Endothelial cell of umbilical vein (primary cell): ENCODE results near the gene CNTN1. TPM values are rescaled to one million over a fixed set of nuclear protein-coding genes. Genes with fewer than 3 reads are reported as not detected.

Source experiments
- BruUV-seq: library from RNA; stranded (reverse); fragments of 400-500 nt; replicated peaks from 2 replicates; lab custom pipeline; 2021; lab: Mats Ljungman, UMichigan
- CTCF ChIA-PET: fragments of 300-600, 350-600 bp; sonication (Branson Sonifier 250); formaldehyde crosslinking; loops from one replicate; lab custom pipeline; 2021; ENCODE audit warnings: antibody characterized with exemption, inconsistent platforms; lab: Charles Lee
- POLR2A ChIA-PET: fragments of 300-600, 350-600 bp; sonication (Branson Sonifier 250); formaldehyde crosslinking; loops from one replicate; lab custom pipeline; 2021; ENCODE audit warnings: antibody characterized with exemption, inconsistent platforms; lab: Charles Lee
- DNase-seq: peaks from one replicate; pipeline ENCODE4 v3.0.0-alpha.2; 2011; ENCODE audit warnings: low read depth, low spot score
- FAIRE-seq: peaks from 2 replicates; lab custom pipeline; 2011; peaks lifted over from hg19 to GRCh38; lab: Jason Lieb, UNC
- H2AFZ ChIP-seq: 2 replicates; pipeline ENCODE4 v1.6.0; 2012; ENCODE audit warnings: low read depth, low read length, control low read depth, inconsistent platforms
- H3K27ac ChIP-seq: 2 replicates; pipeline ENCODE4 v1.5.1; 2011; ENCODE audit warnings: low read depth, mild to moderate bottlenecking, control low read depth, low read length, moderate library complexity; ENCODE audit not compliant: insufficient read depth
- H3K27me3 ChIP-seq, 2 experiments: 2 replicates each; pipeline versions ENCODE4 v1.6.0 to v1.6.1; 2011; ENCODE audit warnings: low read length in 2 of 2, mixed read lengths in 1 of 2; ENCODE audit not compliant: control insufficient read depth in 2 of 2, insufficient read depth in 2 of 2
- H3K36me3 ChIP-seq, 2 experiments: 2 replicates in 1 of 2; 3 replicates in 1 of 2; pipeline ENCODE4 v1.5.1; 2011; ENCODE audit warnings: low read length in 2 of 2, mild to moderate bottlenecking in 1 of 2, moderate library complexity in 1 of 2; ENCODE audit not compliant: control insufficient read depth in 2 of 2, insufficient read depth in 2 of 2; ENCODE audit errors: extremely low read depth in 1 of 2
- H3K4me1 ChIP-seq: 3 replicates; pipeline ENCODE4 v1.5.1; 2011; ENCODE audit warnings: mild to moderate bottlenecking, low read length; ENCODE audit not compliant: control insufficient read depth, insufficient read depth; ENCODE audit errors: extremely low read depth
- H3K4me2 ChIP-seq: 2 replicates; pipeline ENCODE4 v1.6.1; 2011; ENCODE audit warnings: low read length, control low read depth, mixed read lengths; ENCODE audit not compliant: insufficient read depth
- H3K4me3 ChIP-seq, 3 experiments: fragments of 200-600 bp in 1 of 3; sonication (generic), shearing (Covaris generic) in 1 of 3; replicated peaks in 1 of 3; 2 replicates each; pipeline ENCODE4 v1.5.1; 2011 to 2016; ENCODE audit warnings: control low read depth in 3 of 3, low read length in 3 of 3, mild to moderate bottlenecking in 2 of 3, inconsistent platforms in 1 of 3, low read depth in 1 of 3, moderate library complexity in 1 of 3; ENCODE audit not compliant: insufficient read depth in 1 of 3
- H3K79me2 ChIP-seq: 2 replicates; pipeline ENCODE4 v1.6.0; 2012; ENCODE audit warnings: low read length, inconsistent platforms; ENCODE audit not compliant: control insufficient read depth, insufficient read depth
- H3K9ac ChIP-seq: replicated peaks from 2 replicates; pipeline ENCODE3; 2011; ENCODE audit warnings: low read length, control low read depth; ENCODE audit not compliant: insufficient read depth; ENCODE audit errors: extremely low read depth
- H3K9me1 ChIP-seq: replicated peaks from 3 replicates; pipeline ENCODE4 v1.6.0; 2011; ENCODE audit warnings: mild to moderate bottlenecking, low read length; ENCODE audit not compliant: control insufficient read depth, insufficient read depth; ENCODE audit errors: extremely low read depth
- H3K9me3 ChIP-seq: replicated peaks from 2 replicates; pipeline ENCODE4 v1.5.1; 2012; ENCODE audit warnings: low read length, inconsistent platforms; ENCODE audit not compliant: control insufficient read depth, insufficient read depth
- H4K20me1 ChIP-seq: replicated peaks from 2 replicates; pipeline ENCODE3; 2011; ENCODE audit warnings: mild to moderate bottlenecking, low read length; ENCODE audit not compliant: control insufficient read depth, insufficient read depth; ENCODE audit errors: extremely low read depth
- EZH2 ChIP-seq: IDR thresholded peaks from 2 replicates; pipeline ENCODE4 v1.6.1; 2012; ENCODE audit warnings: borderline replicate concordance, low read depth, mild to moderate bottlenecking, moderate library complexity, low read length, inconsistent platforms; ENCODE audit not compliant: severe bottlenecking
- FOS ChIP-seq: IDR thresholded peaks from 2 replicates; pipeline ENCODE4 v1.6.1; 2011; ENCODE audit warnings: mild to moderate bottlenecking, low read length, moderate library complexity, borderline replicate concordance; ENCODE audit not compliant: insufficient read depth
- GATA2 ChIP-seq: IDR thresholded peaks from 2 replicates; pipeline ENCODE4 v1.7.0; 2011; ENCODE audit warnings: low read depth, mild to moderate bottlenecking, moderate library complexity, mixed read lengths, low read length; ENCODE audit not compliant: insufficient read length, insufficient read depth
- MYC ChIP-seq: IDR thresholded peaks from one replicate; pipeline ENCODE4 v1.6.1; 2011; ENCODE audit warnings: mild to moderate bottlenecking, low read depth, low read length
- POLR2A ChIP-seq: IDR thresholded peaks from 2 replicates; pipeline ENCODE4 v1.6.1; 2012; ENCODE audit warnings: low read depth, mild to moderate bottlenecking, control low read depth, low read length
- POLR2AphosphoS5 ChIP-seq: IDR thresholded peaks from 2 replicates; pipeline ENCODE4 v1.6.1; 2012; ENCODE audit warnings: low read depth, mild to moderate bottlenecking, control low read depth, low read length, moderate library complexity; ENCODE audit not compliant: insufficient read depth
- dilution Hi-C: fragments of 300-500 bp; cut with MboI; formaldehyde crosslinking; loops from one replicate; pipeline ENCODE4 v1.15.0; 2019; ENCODE audit warnings: low sequenced_read_pairs; ENCODE audit not compliant: extremely low pct_ligation_motif_present
- intact Hi-C: fragments of 100-400 bp; cut with micrococcal nuclease; formaldehyde crosslinking; loops from one replicate; pipeline ENCODE4 v1.10.0; 2022
- polyA plus RNA-seq, 4 experiments: library from polyadenylated mRNA; depleted of rRNA in 3 of 4; stranded (reverse) in 3 of 4; unstranded in 1 of 4; fragments of >200 nt; gene quantifications; 2 replicates each; pipeline versions ENCODE4 v1.2.1 to v1.2.3, GENCODE V29; 2011 to 2012; ENCODE audit warnings: missing spikeins in 1 of 4
- total RNA-seq: library from RNA; stranded (reverse); gene quantifications from 2 replicates; pipeline ENCODE4 v1.2.3, GENCODE V29; 2021
- TF ChIP-seq, protein P1 (sequence below), 2 donors: IDR thresholded peaks; 1 replicate in 1 of 2; 2 replicates in 1 of 2; pipeline ENCODE4 v1.5.1; 2011; ENCODE audit warnings: low read length in 2 of 2, mild to moderate bottlenecking in 2 of 2, moderate library complexity in 2 of 2, control low read depth in 1 of 2, inconsistent platforms in 1 of 2, low read depth in 1 of 2; ENCODE audit not compliant: insufficient read depth in 1 of 2; ENCODE audit errors: extremely low read depth in 1 of 2
- TF ChIP-seq, protein P2 (sequence below): IDR thresholded peaks from 2 replicates; pipeline ENCODE4 v1.6.1; 2011; ENCODE audit not compliant: insufficient read depth, insufficient read length

The CNTN1 gene
- total and polyA plus RNA-seq, 2 donors (not counting 3 experiments of a cell fraction or from before 2014, with no cell fraction given): 0.07 TPM; not detected in 1

DNA sequence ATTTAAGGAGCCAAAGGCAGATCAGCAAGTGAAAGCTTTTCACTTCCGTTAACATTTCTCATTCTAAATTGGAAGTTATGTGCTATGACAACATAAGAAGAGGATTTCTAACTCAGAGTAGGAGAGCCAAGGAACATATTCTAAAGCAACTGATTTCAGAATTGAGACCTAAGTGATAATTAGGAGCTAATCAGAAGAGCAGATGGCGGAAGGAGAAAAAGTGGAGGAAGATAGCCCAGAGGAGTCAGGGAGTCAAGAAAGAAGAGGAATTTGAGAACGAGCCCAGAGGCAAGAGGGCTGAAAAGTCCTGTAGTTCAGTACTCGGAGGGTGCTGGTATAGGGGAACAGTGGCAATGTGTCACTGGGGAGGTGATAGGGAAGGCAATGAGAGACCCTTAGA is 162.4 kb downstream of the CNTN1 start:
- Histone ChIP-seq H4K20me1 (no peaks in the 10 kb centered on the region), H3K4me1 (no peaks in the 10 kb centered on the region), H3K9me1 (no peaks in the 10 kb centered on the region), H3K4me3 (no peak overlapping the region), H3K9me3 (no peaks in the 10 kb centered on the region), H3K36me3 (no peaks in the 10 kb centered on the region), H2AFZ (no peak overlapping the region), H3K79me2 (no peaks in the 10 kb centered on the region), H3K9ac (no peak overlapping the region), H3K27ac (no peak overlapping the region), H3K27me3 (no peaks in the 10 kb centered on the region), H3K4me2 (no peak overlapping the region)
- ChIA-PET POLR2A (no interaction called here), CTCF (no interaction called here)
- no TSS peak for BruUV-seq
- intact Hi-C loops: no loop called here
- dilution Hi-C loops: no loop called here
- FAIRE-seq: no peak
- no peak for DNase-seq
- TF ChIP-seq MYC (no peak), EZH2 (no peak), FOS (no peak), GATA2 (no peak), POLR2A (no peak), POLR2AphosphoS5 (no peak)
- TF ChIP-seq, protein P1, sequence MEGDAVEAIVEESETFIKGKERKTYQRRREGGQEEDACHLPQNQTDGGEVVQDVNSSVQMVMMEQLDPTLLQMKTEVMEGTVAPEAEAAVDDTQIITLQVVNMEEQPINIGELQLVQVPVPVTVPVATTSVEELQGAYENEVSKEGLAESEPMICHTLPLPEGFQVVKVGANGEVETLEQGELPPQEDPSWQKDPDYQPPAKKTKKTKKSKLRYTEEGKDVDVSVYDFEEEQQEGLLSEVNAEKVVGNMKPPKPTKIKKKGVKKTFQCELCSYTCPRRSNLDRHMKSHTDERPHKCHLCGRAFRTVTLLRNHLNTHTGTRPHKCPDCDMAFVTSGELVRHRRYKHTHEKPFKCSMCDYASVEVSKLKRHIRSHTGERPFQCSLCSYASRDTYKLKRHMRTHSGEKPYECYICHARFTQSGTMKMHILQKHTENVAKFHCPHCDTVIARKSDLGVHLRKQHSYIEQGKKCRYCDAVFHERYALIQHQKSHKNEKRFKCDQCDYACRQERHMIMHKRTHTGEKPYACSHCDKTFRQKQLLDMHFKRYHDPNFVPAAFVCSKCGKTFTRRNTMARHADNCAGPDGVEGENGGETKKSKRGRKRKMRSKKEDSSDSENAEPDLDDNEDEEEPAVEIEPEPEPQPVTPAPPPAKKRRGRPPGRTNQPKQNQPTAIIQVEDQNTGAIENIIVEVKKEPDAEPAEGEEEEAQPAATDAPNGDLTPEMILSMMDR (IDR thresholded peaks at IDR 0.05; ENCODE audit: extremely low read depth in 1 of 2, insufficient read depth in 1 of 2, low read depth in 1 of 2, low read length in 2 of 2): no peak
- TF ChIP-seq, protein P2, sequence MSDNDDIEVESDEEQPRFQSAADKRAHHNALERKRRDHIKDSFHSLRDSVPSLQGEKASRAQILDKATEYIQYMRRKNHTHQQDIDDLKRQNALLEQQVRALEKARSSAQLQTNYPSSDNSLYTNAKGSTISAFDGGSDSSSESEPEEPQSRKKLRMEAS: no peak
